GM12878 (cell line): ENCODE results near the gene RCBTB2.

Experiments
- CEBPB ChIP-seq, 2 experiments: fragments of 150-350 bp in 1 of 2; IDR thresholded peaks; 2 replicates each; pipeline ENCODE4 v1.6.1; 2012 to 2014; ENCODE audit warnings: low read depth in 2 of 2, low read length in 2 of 2, borderline replicate concordance in 1 of 2, inconsistent platforms in 1 of 2
- EZH2 ChIP-seq: IDR thresholded peaks from 2 replicates; pipeline ENCODE4 v1.6.1; 2012; ENCODE audit warnings: low read depth, mild to moderate bottlenecking, control low read depth, inconsistent platforms, low read length, borderline replicate concordance; ENCODE audit not compliant: control insufficient read depth
- FOS ChIP-seq: IDR thresholded peaks from 3 replicates; pipeline ENCODE4 v1.6.1; 2011; ENCODE audit warnings: borderline replicate concordance; ENCODE audit not compliant: insufficient read length; ENCODE audit errors: extremely low read depth
- JUNB ChIP-seq: IDR thresholded peaks from 2 replicates; pipeline ENCODE4 v1.6.1; 2016; ENCODE audit warnings: antibody characterized with exemption, mild to moderate bottlenecking
- JUND ChIP-seq: IDR thresholded peaks from 2 replicates; pipeline ENCODE4 v1.6.1; 2012; ENCODE audit warnings: low read depth, mild to moderate bottlenecking, low read length, improper control_type of control experiment, moderate library complexity
- MTA2 ChIP-seq: fragments of 450-650 bp; IDR thresholded peaks from 2 replicates; pipeline ENCODE4 v1.6.1; 2016; ENCODE audit warnings: low read depth, mild to moderate bottlenecking, moderate library complexity
- NFIC ChIP-seq: IDR thresholded peaks from 2 replicates; pipeline ENCODE4 v1.6.1; 2012; ENCODE audit warnings: low read depth, mild to moderate bottlenecking, inconsistent platforms, low read length, moderate library complexity
- POLR2A ChIP-seq: IDR thresholded peaks from 2 replicates; pipeline ENCODE4 v1.6.1; 2011; ENCODE audit warnings: low read depth, mild to moderate bottlenecking, low read length
- TAF1 ChIP-seq: IDR thresholded peaks from 2 replicates; pipeline ENCODE4 v1.6.1; 2011; ENCODE audit warnings: mild to moderate bottlenecking, low read depth, low read length, borderline replicate concordance
- TCF12 ChIP-seq: IDR thresholded peaks from 2 replicates; pipeline ENCODE4 v1.6.1; 2011; ENCODE audit warnings: low read depth, mild to moderate bottlenecking, low read length
- ZBTB11 ChIP-seq: fragments of 450-650 bp; formaldehyde crosslinking; IDR thresholded peaks from 2 replicates; pipeline ENCODE4 v1.5.0; 2022; ENCODE audit warnings: mild to moderate bottlenecking, missing genetic modification characterization
- TF ChIP-seq, protein P1 (sequence below), 3 experiments: IDR thresholded peaks in 2 of 3; conservative IDR thresholded peaks in 1 of 3; 2 replicates each; pipeline ENCODE4 v1.5.1; 2011; ENCODE audit warnings: low read depth in 3 of 3, low read length in 3 of 3, mild to moderate bottlenecking in 3 of 3, control low read depth in 2 of 3, moderate library complexity in 2 of 3, inconsistent platforms in 1 of 3, mixed read lengths in 1 of 3; ENCODE audit not compliant: control insufficient read depth in 2 of 3, insufficient read depth in 1 of 3; ENCODE audit errors: extremely low read depth in 1 of 3
- TF ChIP-seq, protein P2 (sequence below): IDR thresholded peaks from 2 replicates; pipeline ENCODE4 v1.6.1; 2012; ENCODE audit warnings: mild to moderate bottlenecking, low read depth, low read length

- no peak for TF ChIP-seq MTA2
- no peak for TF ChIP-seq JUND
- TF ChIP-seq TAF1, result no peak
- TF ChIP-seq CEBPB (IDR thresholded peaks at IDR 0.05; ENCODE audit: borderline replicate concordance in 1 of 2, low read depth in 2 of 2, low read length in 2 of 2), result no peak
- TF ChIP-seq, protein P1, sequence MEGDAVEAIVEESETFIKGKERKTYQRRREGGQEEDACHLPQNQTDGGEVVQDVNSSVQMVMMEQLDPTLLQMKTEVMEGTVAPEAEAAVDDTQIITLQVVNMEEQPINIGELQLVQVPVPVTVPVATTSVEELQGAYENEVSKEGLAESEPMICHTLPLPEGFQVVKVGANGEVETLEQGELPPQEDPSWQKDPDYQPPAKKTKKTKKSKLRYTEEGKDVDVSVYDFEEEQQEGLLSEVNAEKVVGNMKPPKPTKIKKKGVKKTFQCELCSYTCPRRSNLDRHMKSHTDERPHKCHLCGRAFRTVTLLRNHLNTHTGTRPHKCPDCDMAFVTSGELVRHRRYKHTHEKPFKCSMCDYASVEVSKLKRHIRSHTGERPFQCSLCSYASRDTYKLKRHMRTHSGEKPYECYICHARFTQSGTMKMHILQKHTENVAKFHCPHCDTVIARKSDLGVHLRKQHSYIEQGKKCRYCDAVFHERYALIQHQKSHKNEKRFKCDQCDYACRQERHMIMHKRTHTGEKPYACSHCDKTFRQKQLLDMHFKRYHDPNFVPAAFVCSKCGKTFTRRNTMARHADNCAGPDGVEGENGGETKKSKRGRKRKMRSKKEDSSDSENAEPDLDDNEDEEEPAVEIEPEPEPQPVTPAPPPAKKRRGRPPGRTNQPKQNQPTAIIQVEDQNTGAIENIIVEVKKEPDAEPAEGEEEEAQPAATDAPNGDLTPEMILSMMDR (IDR thresholded peaks at IDR 0.05 in 2 of 3, conservative IDR thresholded peaks at IDR 0.05 in 1 of 3; ENCODE audit: control insufficient read depth in 2 of 3, extremely low read depth in 1 of 3, insufficient read depth in 1 of 3, low read depth in 3 of 3, low read length in 3 of 3), result no peak
- no peak for TF ChIP-seq FOS
- TF ChIP-seq JUNB, result no peak
- TF ChIP-seq EZH2, result no peak
- TF ChIP-seq, protein P2, sequence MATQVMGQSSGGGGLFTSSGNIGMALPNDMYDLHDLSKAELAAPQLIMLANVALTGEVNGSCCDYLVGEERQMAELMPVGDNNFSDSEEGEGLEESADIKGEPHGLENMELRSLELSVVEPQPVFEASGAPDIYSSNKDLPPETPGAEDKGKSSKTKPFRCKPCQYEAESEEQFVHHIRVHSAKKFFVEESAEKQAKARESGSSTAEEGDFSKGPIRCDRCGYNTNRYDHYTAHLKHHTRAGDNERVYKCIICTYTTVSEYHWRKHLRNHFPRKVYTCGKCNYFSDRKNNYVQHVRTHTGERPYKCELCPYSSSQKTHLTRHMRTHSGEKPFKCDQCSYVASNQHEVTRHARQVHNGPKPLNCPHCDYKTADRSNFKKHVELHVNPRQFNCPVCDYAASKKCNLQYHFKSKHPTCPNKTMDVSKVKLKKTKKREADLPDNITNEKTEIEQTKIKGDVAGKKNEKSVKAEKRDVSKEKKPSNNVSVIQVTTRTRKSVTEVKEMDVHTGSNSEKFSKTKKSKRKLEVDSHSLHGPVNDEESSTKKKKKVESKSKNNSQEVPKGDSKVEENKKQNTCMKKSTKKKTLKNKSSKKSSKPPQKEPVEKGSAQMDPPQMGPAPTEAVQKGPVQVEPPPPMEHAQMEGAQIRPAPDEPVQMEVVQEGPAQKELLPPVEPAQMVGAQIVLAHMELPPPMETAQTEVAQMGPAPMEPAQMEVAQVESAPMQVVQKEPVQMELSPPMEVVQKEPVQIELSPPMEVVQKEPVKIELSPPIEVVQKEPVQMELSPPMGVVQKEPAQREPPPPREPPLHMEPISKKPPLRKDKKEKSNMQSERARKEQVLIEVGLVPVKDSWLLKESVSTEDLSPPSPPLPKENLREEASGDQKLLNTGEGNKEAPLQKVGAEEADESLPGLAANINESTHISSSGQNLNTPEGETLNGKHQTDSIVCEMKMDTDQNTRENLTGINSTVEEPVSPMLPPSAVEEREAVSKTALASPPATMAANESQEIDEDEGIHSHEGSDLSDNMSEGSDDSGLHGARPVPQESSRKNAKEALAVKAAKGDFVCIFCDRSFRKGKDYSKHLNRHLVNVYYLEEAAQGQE, result no peak
- TF ChIP-seq ZBTB11 (CRISPR knock-in tag), result no peak
- TF ChIP-seq POLR2A, result no peak
- no peak for TF ChIP-seq TCF12
- no peak for TF ChIP-seq NFIC
These were observed 43.2 kb downstream of the RCBTB2 start for GRCh38 chr13:48489666-48490065.
